Measurements from ENCODE around the gene HES4. TPM values are rescaled to one million over a fixed set of nuclear protein-coding genes. Genes with fewer than 3 reads are reported as not detected.
A peak's percentile ranks its signal among the peaks of the same experiment; 100 is the strongest.
"Not testable (repeated sequence)": the region's sequence is repeated elsewhere in the genome, so short reads cannot be mapped to it uniquely, and the experiment has no call there.

Gene HES4
- polyA plus RNA-seq, 1 donor (not counting 4 experiments of a cell fraction or from before 2014, with no cell fraction given) = 3.0 TPM

- H3K27me3 ChIP-seq (ENCODE audit: control insufficient read depth, extremely low read depth, insufficient read depth, low read length) = no peaks in the 10 kb centered on the region
- H2AFZ ChIP-seq (ENCODE audit: control insufficient read depth, low read length) = no peak within 1 kb of the TSS
- peak within 1 kb of the TSS; percentile 94 for H3K4me2 ChIP-seq (ENCODE audit: control insufficient read depth, extremely low read depth, insufficient read depth, low read depth, low read length)
- H4K20me1 ChIP-seq (ENCODE audit: control insufficient read depth, extremely low read depth, insufficient read depth, low read length) = no peaks in the 10 kb centered on the region
- dilution Hi-C loops (cut with MboI; ENCODE audit: extremely low pct_ligation_motif_present, low sequenced_read_pairs) = no loop called here
- TF ChIP-seq CTCF (optimal IDR thresholded peaks at IDR 0.05 in 1 of 3, IDR thresholded peaks at IDR 0.05 in 1 of 3, conservative IDR thresholded peaks at IDR 0.05 in 1 of 3; ENCODE audit: extremely low read depth in 1 of 3, insufficient read depth in 2 of 3, low read length in 3 of 3) (no peak), EZH2 (IDR thresholded peaks at IDR 0.05; ENCODE audit: low read length) (no peak)
- peak within 1 kb of the TSS; percentile 87 for H3K27ac ChIP-seq (ENCODE audit: control insufficient read depth, insufficient read depth, low read length)
- FAIRE-seq (no peak), DNase-seq (ENCODE audit: low read depth, low spot score) (no peak)
- peak within 1 kb of the TSS; percentile 86 for H3K9ac ChIP-seq (ENCODE audit: control insufficient read depth, extremely low read depth, insufficient read depth, low read length)
- H3K36me3 ChIP-seq (ENCODE audit: control insufficient read depth in 2 of 2, extremely low read depth in 1 of 2, insufficient read depth in 2 of 2, low read length in 2 of 2) = peaks cover 13 to 14% of the 10 kb centered on the region in 2 experiments
- peak within 1 kb of the TSS; percentile 81 to 89 (median 86) for H3K4me3 ChIP-seq (ENCODE audit: control insufficient read depth in 2 of 3, extremely low read depth in 1 of 3, insufficient read depth in 2 of 3, low read depth in 1 of 3, low read length in 3 of 3)
- no peaks in the 10 kb centered on the region for H3K9me3 ChIP-seq (ENCODE audit: control insufficient read depth, low read depth, low read length)
- peaks cover 41% of the 10 kb centered on the region for H3K79me2 ChIP-seq (ENCODE audit: control insufficient read depth, insufficient read depth, low read length)
- H3K4me1 ChIP-seq (ENCODE audit: control insufficient read depth, extremely low read depth, insufficient read depth, low read length) = peaks cover 36% of the 10 kb centered on the region
- no peaks in the 10 kb centered on the region for H3K9me1 ChIP-seq (ENCODE audit: control insufficient read depth, extremely low read depth, insufficient read depth, low read length)
These were observed 20.1 kb upstream of the HES4 start, which contains the start of gene AGRN for GRCh38 chr1:1020000-1020404. AGRN (plus strand) TSS chr1:1020120; CDS start chr1:1020173, 53 bp downstream.

GRCh38 chr1:1019122-1019999 lies 19.5 kb upstream of the HES4 start:
- Histone ChIP-seq H3K9me1 (ENCODE audit: control insufficient read depth, extremely low read depth, insufficient read depth, low read length) (no peaks in the 10 kb centered on the region), H3K4me1 (ENCODE audit: control insufficient read depth, extremely low read depth, insufficient read depth, low read length) (peaks cover 32% of the 10 kb centered on the region), H3K4me3 (ENCODE audit: control insufficient read depth in 2 of 3, extremely low read depth in 1 of 3, insufficient read depth in 2 of 3, low read depth in 1 of 3, low read length in 3 of 3) (peak overlapping the region in 1 of 3 experiments; percentile 14), H3K79me2 (ENCODE audit: control insufficient read depth, insufficient read depth, low read length) (peaks cover 36% of the 10 kb centered on the region), H2AFZ (ENCODE audit: control insufficient read depth, low read length) (no peak overlapping the region), H4K20me1 (ENCODE audit: control insufficient read depth, extremely low read depth, insufficient read depth, low read length) (no peaks in the 10 kb centered on the region), H3K9ac (ENCODE audit: control insufficient read depth, extremely low read depth, insufficient read depth, low read length) (peak overlapping the region; percentile 28), H3K36me3 (ENCODE audit: control insufficient read depth in 2 of 2, extremely low read depth in 1 of 2, insufficient read depth in 2 of 2, low read length in 2 of 2) (peaks cover 12% of the 10 kb centered on the region in 2 experiments), H3K27ac (ENCODE audit: control insufficient read depth, insufficient read depth, low read length) (no peak overlapping the region), H3K9me3 (ENCODE audit: control insufficient read depth, low read depth, low read length) (no peaks in the 10 kb centered on the region), H3K27me3 (ENCODE audit: control insufficient read depth, extremely low read depth, insufficient read depth, low read length) (no peaks in the 10 kb centered on the region), H3K4me2 (ENCODE audit: control insufficient read depth, extremely low read depth, insufficient read depth, low read depth, low read length) (no peak overlapping the region)
- dilution Hi-C loops (cut with MboI; ENCODE audit: extremely low pct_ligation_motif_present, low sequenced_read_pairs) = no loop called here
- FAIRE-seq (no peak), DNase-seq (ENCODE audit: low read depth, low spot score) (no peak)
- TF ChIP-seq EZH2 (IDR thresholded peaks at IDR 0.05; ENCODE audit: low read length) = no peak
- TF ChIP-seq CTCF (optimal IDR thresholded peaks at IDR 0.05 in 1 of 3, IDR thresholded peaks at IDR 0.05 in 1 of 3, conservative IDR thresholded peaks at IDR 0.05 in 1 of 3; ENCODE audit: extremely low read depth in 1 of 3, insufficient read depth in 2 of 3, low read length in 3 of 3) = peak in 2 of 3 experiments; percentile 42 to 63

DNA sequence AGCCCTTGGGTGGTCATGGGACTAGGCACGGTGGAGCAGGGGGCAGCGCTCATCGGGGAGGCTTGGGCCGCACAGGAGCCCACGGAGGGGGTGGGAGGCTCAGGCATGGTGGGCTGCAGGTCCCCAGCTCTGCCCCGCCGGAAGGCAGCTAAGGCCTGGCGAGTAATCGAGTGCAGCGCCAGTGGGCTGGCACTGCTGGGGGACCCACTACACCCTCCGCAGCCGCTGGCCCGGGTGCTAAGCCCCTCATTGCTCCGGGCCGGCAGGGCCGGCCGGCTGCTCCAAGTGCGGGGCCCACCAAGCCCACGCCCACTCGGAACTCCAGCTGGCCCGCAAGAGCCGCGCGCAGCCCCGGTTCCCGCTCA lies 18.4 kb upstream of the HES4 start:
- H3K4me3 ChIP-seq (ENCODE audit: control insufficient read depth in 2 of 3, extremely low read depth in 1 of 3, insufficient read depth in 2 of 3, low read depth in 1 of 3, low read length in 3 of 3); H4K20me1 ChIP-seq (ENCODE audit: control insufficient read depth, extremely low read depth, insufficient read depth, low read length); H3K9ac ChIP-seq (ENCODE audit: control insufficient read depth, extremely low read depth, insufficient read depth, low read length); H3K36me3 ChIP-seq (ENCODE audit: control insufficient read depth in 2 of 2, extremely low read depth in 1 of 2, insufficient read depth in 2 of 2, low read length in 2 of 2); H3K9me1 ChIP-seq (ENCODE audit: control insufficient read depth, extremely low read depth, insufficient read depth, low read length); dilution Hi-C loops (cut with MboI; ENCODE audit: extremely low pct_ligation_motif_present, low sequenced_read_pairs); H3K4me2 ChIP-seq (ENCODE audit: control insufficient read depth, extremely low read depth, insufficient read depth, low read depth, low read length); FAIRE-seq; H3K27me3 ChIP-seq (ENCODE audit: control insufficient read depth, extremely low read depth, insufficient read depth, low read length); H2AFZ ChIP-seq (ENCODE audit: control insufficient read depth, low read length); H3K9me3 ChIP-seq (ENCODE audit: control insufficient read depth, low read depth, low read length); DNase-seq (ENCODE audit: low read depth, low spot score); H3K27ac ChIP-seq (ENCODE audit: control insufficient read depth, insufficient read depth, low read length): not testable (repeated sequence)
- H3K4me1 ChIP-seq (ENCODE audit: control insufficient read depth, extremely low read depth, insufficient read depth, low read length) = peaks cover 28% of the 10 kb centered on the region
- peaks cover 36% of the 10 kb centered on the region for H3K79me2 ChIP-seq (ENCODE audit: control insufficient read depth, insufficient read depth, low read length)
